Neutrophil (primary cell): ENCODE measurements around the gene HPCAL1.
A peak's percentile ranks its signal among the peaks of the same experiment; 100 is the strongest.

Source experiments
- H3K27ac ChIP-seq: fragments of 200-600 bp; sonication (generic); 2 replicates; pipeline ENCODE4 v1.5.1; 2016; ENCODE audit warnings: mild to moderate bottlenecking, moderate library complexity
- H3K27me3 ChIP-seq: fragments of 200-600 bp; sonication (generic); 2 replicates; pipeline ENCODE4 v1.6.0; 2016; ENCODE audit warnings: mild to moderate bottlenecking
- H3K36me3 ChIP-seq: fragments of 200-600 bp; sonication (generic); 2 replicates; pipeline ENCODE4 v1.5.1; 2017
- H3K4me1 ChIP-seq, 2 experiments: fragments of 200-600 bp in 1 of 2; sonication (generic) in 1 of 2; 1 replicate in 1 of 2; 2 replicates in 1 of 2; pipeline versions ENCODE4 v1.5.1 to v1.6.1; 2013 to 2016; ENCODE audit warnings: low read depth in 1 of 2, low read length in 1 of 2, mild to moderate bottlenecking in 1 of 2, moderate library complexity in 1 of 2; ENCODE audit not compliant: control insufficient read depth in 1 of 2, insufficient read depth in 1 of 2
- H3K4me3 ChIP-seq, 2 experiments: fragments of 200-600 bp in 1 of 2; sonication (generic) in 1 of 2; 1 replicate in 1 of 2; 2 replicates in 1 of 2; pipeline ENCODE4 v1.5.1; 2013 to 2016; ENCODE audit warnings: low read depth in 1 of 2, low read length in 1 of 2, mild to moderate bottlenecking in 1 of 2, moderate library complexity in 1 of 2
- H3K9me3 ChIP-seq: fragments of 200-600 bp; sonication (generic); 2 replicates; pipeline ENCODE4 v1.5.1; 2016
- TF ChIP-seq, protein P1 (sequence below): fragments of 200-600 bp; sonication (generic); IDR thresholded peaks from 2 replicates; pipeline ENCODE4 v1.5.1; 2016; ENCODE audit warnings: antibody characterized with exemption

HPCAL1 gene

DNA sequence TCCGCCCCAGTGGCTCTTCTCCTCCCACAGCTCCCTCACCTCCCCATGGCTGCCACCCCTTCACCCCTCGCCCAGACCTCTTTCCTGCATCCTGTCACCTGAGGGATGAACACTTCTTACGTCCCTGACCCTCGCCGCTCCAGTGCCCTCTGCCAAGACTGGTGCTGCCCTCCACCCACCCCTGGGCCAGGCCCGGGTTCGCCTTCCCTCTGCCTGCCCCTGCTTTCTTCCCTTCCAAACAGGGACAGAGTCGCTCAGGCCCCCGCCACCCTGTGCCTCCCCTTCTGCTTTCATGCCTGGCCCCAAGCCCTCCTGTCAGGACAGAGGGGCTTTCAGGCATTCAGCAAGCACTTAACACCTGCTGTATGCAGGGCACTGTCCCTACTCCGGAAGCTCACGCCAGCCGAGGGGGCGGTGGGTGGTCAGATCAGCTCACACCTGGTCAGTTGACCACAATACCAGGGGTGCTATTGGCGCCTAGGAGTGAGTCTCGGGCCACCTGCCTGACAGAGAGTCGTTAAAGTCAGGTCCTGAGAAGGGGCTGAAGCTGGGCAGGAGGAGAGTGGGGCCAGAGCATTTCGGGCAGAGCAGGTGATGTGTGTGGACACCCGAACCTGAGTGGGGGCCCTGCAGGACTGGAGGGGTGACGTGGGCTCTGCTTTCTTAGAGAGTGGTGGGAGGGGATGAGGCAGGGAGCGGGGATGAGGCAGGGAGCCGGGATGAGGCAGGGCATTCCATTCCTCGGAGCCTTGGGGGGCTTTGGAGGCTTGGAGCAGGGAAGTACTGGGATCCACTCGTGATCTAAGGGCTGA is 26.0 kb upstream of the HPCAL1 start:
- Histone ChIP-seq H3K4me3 (no peak overlapping the region), H3K27me3 (no peaks in the 10 kb centered on the region), H3K9me3 (no peaks in the 10 kb centered on the region), H3K4me1 (peaks cover 11 to 12% of the 10 kb centered on the region in 2 experiments), H3K36me3 (no peaks in the 10 kb centered on the region), H3K27ac (no peak overlapping the region)
- TF ChIP-seq, protein P1, sequence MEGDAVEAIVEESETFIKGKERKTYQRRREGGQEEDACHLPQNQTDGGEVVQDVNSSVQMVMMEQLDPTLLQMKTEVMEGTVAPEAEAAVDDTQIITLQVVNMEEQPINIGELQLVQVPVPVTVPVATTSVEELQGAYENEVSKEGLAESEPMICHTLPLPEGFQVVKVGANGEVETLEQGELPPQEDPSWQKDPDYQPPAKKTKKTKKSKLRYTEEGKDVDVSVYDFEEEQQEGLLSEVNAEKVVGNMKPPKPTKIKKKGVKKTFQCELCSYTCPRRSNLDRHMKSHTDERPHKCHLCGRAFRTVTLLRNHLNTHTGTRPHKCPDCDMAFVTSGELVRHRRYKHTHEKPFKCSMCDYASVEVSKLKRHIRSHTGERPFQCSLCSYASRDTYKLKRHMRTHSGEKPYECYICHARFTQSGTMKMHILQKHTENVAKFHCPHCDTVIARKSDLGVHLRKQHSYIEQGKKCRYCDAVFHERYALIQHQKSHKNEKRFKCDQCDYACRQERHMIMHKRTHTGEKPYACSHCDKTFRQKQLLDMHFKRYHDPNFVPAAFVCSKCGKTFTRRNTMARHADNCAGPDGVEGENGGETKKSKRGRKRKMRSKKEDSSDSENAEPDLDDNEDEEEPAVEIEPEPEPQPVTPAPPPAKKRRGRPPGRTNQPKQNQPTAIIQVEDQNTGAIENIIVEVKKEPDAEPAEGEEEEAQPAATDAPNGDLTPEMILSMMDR, result no peak

DNA sequence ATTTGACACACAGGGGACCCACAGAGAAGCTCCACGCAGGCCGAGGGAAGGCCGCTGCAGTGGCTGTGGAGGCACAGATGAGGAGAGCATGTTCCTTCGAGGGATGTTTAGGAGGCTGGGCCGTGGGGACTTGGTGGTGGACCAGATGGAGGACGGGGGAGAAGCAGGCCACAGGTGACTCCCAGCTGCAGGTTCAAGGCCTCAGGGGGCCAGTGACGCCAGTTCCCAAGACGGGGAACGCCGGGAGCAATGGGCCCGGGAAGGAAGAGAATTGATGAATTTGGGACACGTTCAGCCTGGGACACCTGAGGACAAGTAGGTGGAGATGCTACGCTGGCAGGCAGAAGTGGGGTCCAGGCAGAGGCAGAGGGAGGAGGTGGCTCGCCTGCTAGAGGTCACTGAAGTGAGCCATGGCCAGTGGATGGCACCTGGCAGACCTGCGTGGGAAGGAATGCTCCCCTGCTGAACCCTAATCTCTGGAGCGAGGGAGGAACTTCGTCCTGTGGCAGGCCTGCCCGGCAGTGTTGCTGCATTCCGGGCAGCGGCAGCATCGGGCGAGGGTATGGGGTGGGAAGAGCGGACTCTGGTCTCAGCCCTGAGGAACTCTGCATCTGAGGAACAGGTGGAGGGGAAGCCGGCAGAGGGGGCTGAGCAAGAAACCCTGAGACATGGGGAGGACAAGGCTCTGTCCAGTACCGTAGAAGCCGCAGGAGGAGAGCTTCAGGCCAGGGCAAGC is 25.2 kb upstream of the HPCAL1 start:
- no peaks in the 10 kb centered on the region for H3K9me3 ChIP-seq
- H3K4me3 ChIP-seq, result no peak overlapping the region
- peaks cover 11 to 12% of the 10 kb centered on the region in 2 experiments for H3K4me1 ChIP-seq
- TF ChIP-seq, protein P1, result no peak
- no peaks in the 10 kb centered on the region for H3K27me3 ChIP-seq
- H3K27ac ChIP-seq, result peak overlapping the region; percentile 72
- no peaks in the 10 kb centered on the region for H3K36me3 ChIP-seq

DNA sequence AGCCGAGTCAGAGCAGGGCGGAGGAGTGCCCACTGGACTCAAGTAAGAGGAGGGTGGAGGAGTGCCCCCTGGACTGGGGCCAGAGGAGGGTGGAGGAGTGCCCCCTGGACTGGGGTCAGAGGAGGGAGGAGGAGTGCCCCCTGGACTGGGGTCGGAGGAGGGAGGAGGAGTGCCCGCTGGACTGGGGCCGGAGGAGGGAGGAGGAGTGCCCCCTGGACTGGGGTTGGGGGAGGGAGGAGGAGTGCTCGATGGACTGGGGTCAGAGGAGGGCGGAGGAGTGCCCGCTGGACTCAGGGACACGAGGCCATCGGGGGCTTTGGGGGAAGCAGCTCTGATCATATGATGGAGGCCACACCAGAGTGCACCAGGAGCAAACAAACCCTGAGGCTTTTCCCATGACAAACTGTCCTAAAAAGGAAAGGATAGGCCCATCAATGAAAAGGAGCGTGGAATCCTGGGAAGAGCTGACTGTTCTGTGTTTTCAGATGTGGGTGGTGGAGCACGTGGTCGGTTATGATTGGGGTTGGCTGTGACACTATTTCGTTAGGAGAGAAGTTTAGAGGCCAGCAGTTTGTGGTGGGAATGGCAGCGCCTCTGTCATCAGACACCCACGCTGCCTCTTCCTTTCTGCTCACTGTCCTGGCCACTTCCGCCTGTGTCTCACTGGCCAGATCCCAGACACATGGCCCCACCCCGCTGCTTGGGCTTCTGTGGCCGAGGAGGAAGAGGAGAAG is 24.5 kb upstream of the HPCAL1 start:
- TF ChIP-seq, protein P1, result no peak
- Histone ChIP-seq H3K27me3 (no peaks in the 10 kb centered on the region), H3K9me3 (no peaks in the 10 kb centered on the region), H3K36me3 (no peaks in the 10 kb centered on the region), H3K27ac (peak overlapping the region; percentile 72), H3K4me3 (peak overlapping the region in 1 of 2 experiments; percentile 38), H3K4me1 (peaks cover 11 to 12% of the 10 kb centered on the region in 2 experiments)

DNA sequence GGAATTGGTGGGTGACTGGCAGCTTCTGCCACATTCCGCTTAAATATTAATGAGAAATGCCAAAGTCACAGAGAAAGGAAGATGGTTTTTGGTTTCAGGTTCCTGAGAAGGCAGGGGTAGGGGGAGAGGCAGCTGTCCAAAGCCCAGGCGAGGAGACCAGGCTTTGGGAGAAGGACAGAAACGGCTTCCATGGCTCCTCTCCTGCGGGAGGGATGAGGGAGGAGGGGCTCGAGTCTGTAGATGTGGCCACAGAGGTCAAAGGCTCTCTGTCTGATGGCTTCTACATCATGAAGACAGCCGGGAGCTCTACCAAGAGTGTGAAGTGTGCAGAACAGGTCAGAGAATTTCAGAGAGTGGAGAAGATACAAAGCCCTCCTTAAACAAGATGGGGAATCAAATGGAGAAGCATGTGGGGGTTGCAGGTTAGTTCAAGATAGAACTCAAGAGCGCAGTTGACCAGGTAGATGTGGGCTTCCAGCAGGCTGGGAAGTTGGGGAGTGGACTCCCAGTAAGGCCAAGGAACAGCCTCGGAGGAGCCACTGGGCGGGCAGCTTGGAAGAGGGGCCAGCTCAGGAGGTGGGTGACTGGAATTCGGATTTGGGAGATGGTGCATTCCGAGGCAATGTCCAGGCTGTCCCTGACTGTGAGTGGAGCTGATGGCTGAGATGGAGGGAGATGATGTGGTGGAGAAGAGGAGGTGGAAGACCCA is 23.8 kb upstream of the HPCAL1 start:
- peaks cover 11 to 12% of the 10 kb centered on the region in 2 experiments for H3K4me1 ChIP-seq
- H3K4me3 ChIP-seq, result peak overlapping the region in 1 of 2 experiments; percentile 38
- no peaks in the 10 kb centered on the region for H3K27me3 ChIP-seq
- H3K9me3 ChIP-seq, result no peaks in the 10 kb centered on the region
- H3K27ac ChIP-seq, result peak overlapping the region; percentile 72
- TF ChIP-seq, protein P1, result no peak
- H3K36me3 ChIP-seq, result no peaks in the 10 kb centered on the region

DNA sequence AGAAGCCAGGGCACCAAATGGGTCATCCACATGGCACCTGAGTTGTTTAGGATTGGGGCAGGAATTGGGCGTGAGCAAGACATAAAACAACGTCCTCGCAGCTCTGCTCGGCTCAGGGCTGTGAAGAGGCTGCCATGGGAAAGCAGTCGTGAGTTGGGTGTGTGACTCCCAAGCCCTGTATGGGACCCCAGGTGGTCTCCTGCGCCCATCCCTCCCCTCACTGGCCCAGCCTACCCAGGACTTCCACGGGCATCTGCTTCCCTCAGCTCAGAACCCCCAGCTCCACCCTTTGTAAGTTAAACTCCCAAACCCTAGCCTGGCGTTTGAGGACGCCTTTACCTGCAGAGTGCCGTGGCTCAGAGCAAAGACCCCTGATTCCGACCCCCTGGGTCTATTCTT is 23.2 kb upstream of the HPCAL1 start:
- H3K4me1 ChIP-seq, result peaks cover 11 to 12% of the 10 kb centered on the region in 2 experiments
- TF ChIP-seq, protein P1, result no peak
- H3K4me3 ChIP-seq, result no peak overlapping the region
- no peaks in the 10 kb centered on the region for H3K36me3 ChIP-seq
- no peaks in the 10 kb centered on the region for H3K27me3 ChIP-seq
- H3K27ac ChIP-seq, result no peak overlapping the region
- no peaks in the 10 kb centered on the region for H3K9me3 ChIP-seq
